HG02943 (cell line): ENCODE data around the gene MKLN1.

Experiments used
- ATAC-seq: cut with Tn5 transposase; IDR thresholded peaks from one replicate; pipeline ENCODE4 v1.9.1; 2021; ENCODE audit warnings: mild to moderate bottlenecking, low read depth, moderate library complexity; ENCODE audit not compliant: unreplicated experiment

The MKLN1 gene

GRCh38 chr7:131538071-131538812, 210.6 kb downstream of the MKLN1 start:
- ATAC-seq: no peak

- no peak for ATAC-seq
These were observed 211.1 kb downstream of the MKLN1 start for GRCh38 chr7:131538813-131539179.

GRCh38 chr7:131540491-131541162, 213.0 kb downstream of the MKLN1 start:
- ATAC-seq: no peak

GRCh38 chr7:131543298-131543697, 215.6 kb downstream of the MKLN1 start:
- no peak for ATAC-seq

- no peak for ATAC-seq
These were observed 216.3 kb downstream of the MKLN1 start for GRCh38 chr7:131544021-131544420.

GRCh38 chr7:131544449-131545301, 217.0 kb downstream of the MKLN1 start:
- ATAC-seq: no peak

- ATAC-seq: no peak
These were observed 218.4 kb downstream of the MKLN1 start for GRCh38 chr7:131546126-131546525.
